ENCODE data around the gene AQR.

Gene AQR

DNA sequence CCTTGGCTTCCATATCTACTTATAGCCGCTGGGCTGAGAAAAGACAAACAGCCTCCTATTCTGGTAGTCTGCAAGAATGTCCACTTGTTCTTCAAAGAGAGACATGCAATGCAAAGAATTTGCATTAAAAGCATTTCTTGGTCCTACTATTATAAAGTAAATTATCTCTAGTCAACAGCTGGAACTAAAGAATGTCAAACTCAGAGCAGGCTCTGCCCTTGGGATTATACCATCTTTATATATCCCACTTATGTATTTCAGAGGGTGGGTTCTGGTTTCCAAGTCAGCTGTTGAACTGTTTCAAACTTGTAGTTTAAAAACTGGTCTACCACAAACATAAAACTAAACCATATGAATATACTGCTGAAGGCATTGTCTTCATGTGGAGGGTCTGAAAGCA lies 167.2 kb downstream of the AQR start:
- DNase-seq, result no peak
- intact Hi-C loops (cut with DNase I), result no loop called here

All from head of caudate nucleus (tissue), 42 donors.